ENCODE data around the gene ATP1A2. TPM values are rescaled to one million over a fixed set of nuclear protein-coding genes. Genes with fewer than 3 reads are reported as not detected.

The ATP1A2 gene
- total and polyA plus RNA-seq, 4 donors, result 0.09 to 1.5 (median 0.29) TPM

GRCh38 chr1:160130939-160131338, 15.4 kb downstream of the ATP1A2 start (continued):
- TF ChIP-seq, protein P1, sequence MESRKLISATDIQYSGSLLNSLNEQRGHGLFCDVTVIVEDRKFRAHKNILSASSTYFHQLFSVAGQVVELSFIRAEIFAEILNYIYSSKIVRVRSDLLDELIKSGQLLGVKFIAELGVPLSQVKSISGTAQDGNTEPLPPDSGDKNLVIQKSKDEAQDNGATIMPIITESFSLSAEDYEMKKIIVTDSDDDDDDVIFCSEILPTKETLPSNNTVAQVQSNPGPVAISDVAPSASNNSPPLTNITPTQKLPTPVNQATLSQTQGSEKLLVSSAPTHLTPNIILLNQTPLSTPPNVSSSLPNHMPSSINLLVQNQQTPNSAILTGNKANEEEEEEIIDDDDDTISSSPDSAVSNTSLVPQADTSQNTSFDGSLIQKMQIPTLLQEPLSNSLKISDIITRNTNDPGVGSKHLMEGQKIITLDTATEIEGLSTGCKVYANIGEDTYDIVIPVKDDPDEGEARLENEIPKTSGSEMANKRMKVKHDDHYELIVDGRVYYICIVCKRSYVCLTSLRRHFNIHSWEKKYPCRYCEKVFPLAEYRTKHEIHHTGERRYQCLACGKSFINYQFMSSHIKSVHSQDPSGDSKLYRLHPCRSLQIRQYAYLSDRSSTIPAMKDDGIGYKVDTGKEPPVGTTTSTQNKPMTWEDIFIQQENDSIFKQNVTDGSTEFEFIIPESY (IDR thresholded peaks at IDR 0.05), result no peak
- TF ChIP-seq NR2F2 (IDR thresholded peaks at IDR 0.05) (no peak), HNF4A (conservative IDR thresholded peaks at IDR 0.05) (no peak), RXRA (IDR thresholded peaks at IDR 0.05) (no peak), FOXA2 (IDR thresholded peaks at IDR 0.05) (no peak), FOXA1 (IDR thresholded peaks at IDR 0.05) (no peak), GABPA (IDR thresholded peaks at IDR 0.05 in 1 of 2, conservative IDR thresholded peaks at IDR 0.05 in 1 of 2) (no peak)
- TF ChIP-seq, protein P2, sequence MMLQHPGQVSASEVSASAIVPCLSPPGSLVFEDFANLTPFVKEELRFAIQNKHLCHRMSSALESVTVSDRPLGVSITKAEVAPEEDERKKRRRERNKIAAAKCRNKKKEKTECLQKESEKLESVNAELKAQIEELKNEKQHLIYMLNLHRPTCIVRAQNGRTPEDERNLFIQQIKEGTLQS (IDR thresholded peaks at IDR 0.05), result no peak

DNA sequence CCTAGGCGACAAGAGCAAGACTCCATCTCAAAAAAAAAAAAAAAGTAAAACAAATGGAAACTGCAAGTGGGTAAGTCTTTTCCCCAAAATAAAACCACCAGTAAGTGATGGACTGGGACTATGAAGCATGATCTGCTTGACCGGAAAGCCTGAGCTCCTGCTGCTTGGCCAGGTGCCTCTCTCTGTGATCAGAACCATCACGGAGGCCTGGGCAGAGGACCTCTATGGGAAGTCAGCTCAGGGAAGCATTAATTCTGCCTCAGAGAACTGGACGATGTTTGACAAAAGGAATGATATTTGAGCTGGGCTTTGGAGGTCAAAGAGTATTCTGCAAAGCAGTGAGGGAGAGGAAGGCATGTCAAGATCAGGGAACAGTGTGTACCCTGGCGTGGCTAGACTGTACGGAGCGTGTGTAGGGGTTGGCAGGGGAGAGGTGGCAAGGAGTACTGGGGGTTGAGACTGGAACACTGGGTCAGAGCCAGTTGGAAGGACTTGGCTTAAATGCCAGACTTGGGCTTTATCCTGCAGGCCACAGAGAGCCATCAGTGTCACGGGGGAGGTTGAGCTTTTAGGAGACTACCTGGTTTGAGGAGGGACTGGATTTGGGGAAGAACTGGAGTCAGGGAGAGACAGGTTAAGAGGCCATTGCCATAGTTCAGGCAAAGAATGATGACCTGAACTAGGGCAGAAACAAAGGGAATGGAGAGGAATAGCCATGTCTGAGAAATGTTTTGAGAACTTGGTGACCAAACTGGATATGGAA, 16.4 kb downstream of the ATP1A2 start:
- Histone ChIP-seq H3K27ac (ENCODE audit: low read depth in 1 of 2, low read length in 2 of 2) (no peak overlapping the region), H3K9me3 (ENCODE audit: control insufficient read depth in 4 of 4, low read length in 3 of 4) (no peaks in the 10 kb centered on the region), H3K27me3 (ENCODE audit: control insufficient read depth in 4 of 4, insufficient read depth in 4 of 4, low read length in 3 of 4) (no peaks in the 10 kb centered on the region), H3K9ac (ENCODE audit: low read depth in 1 of 2, low read length in 2 of 2) (no peak overlapping the region), H3K4me1 (ENCODE audit: control insufficient read depth in 4 of 4, insufficient read depth in 4 of 4, low read length in 3 of 4) (peaks cover 0 to 3% (median 0%) of the 10 kb centered on the region in 4 donors), H3K36me3 (ENCODE audit: control insufficient read depth in 4 of 4, insufficient read depth in 3 of 4, low read depth in 1 of 4, low read length in 3 of 4) (no peaks in the 10 kb centered on the region), H3K4me3 (ENCODE audit: low read depth in 1 of 3, low read length in 3 of 3) (no peak overlapping the region)
- no peak for DNase-seq (ENCODE audit: low spot score)
- TF ChIP-seq NR2F2 (IDR thresholded peaks at IDR 0.05) (no peak), RXRA (IDR thresholded peaks at IDR 0.05) (no peak), YY1 (IDR thresholded peaks at IDR 0.05) (no peak), HNF4A (conservative IDR thresholded peaks at IDR 0.05) (no peak)
- TF ChIP-seq, protein P3, sequence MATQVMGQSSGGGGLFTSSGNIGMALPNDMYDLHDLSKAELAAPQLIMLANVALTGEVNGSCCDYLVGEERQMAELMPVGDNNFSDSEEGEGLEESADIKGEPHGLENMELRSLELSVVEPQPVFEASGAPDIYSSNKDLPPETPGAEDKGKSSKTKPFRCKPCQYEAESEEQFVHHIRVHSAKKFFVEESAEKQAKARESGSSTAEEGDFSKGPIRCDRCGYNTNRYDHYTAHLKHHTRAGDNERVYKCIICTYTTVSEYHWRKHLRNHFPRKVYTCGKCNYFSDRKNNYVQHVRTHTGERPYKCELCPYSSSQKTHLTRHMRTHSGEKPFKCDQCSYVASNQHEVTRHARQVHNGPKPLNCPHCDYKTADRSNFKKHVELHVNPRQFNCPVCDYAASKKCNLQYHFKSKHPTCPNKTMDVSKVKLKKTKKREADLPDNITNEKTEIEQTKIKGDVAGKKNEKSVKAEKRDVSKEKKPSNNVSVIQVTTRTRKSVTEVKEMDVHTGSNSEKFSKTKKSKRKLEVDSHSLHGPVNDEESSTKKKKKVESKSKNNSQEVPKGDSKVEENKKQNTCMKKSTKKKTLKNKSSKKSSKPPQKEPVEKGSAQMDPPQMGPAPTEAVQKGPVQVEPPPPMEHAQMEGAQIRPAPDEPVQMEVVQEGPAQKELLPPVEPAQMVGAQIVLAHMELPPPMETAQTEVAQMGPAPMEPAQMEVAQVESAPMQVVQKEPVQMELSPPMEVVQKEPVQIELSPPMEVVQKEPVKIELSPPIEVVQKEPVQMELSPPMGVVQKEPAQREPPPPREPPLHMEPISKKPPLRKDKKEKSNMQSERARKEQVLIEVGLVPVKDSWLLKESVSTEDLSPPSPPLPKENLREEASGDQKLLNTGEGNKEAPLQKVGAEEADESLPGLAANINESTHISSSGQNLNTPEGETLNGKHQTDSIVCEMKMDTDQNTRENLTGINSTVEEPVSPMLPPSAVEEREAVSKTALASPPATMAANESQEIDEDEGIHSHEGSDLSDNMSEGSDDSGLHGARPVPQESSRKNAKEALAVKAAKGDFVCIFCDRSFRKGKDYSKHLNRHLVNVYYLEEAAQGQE (IDR thresholded peaks at IDR 0.05), result no peak
- WGBS, result 52% methylated on average over 8 of the region's 8 CpGs

DNA sequence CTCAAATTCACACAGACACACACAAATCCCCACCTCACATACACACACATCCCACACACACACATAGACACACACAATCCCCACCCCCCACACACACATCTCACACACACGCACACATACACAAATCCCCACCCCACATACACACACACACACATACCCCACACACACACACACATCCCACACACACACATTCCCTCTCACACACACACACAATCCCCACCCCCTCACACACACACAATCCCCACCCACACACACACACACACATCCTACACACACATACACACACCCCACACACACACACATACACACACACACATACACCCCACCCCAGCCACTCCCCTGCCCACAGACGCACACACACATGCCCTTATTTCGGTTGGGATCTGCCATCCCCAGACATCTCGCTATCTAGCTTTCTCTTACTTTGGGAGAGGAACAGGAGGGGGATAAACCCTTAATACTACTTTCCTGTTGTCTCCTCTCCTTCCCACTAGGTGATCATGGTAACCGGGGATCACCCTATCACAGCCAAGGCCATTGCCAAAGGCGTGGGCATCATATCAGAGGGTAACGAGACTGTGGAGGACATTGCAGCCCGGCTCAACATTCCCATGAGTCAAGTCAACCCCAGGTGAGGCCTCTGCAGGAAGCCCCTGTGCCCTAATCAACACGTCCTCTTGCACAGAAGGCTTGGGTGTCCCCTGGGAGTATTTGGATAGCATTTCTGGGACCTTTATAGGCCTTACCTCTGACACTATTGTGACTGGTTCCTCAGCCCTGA, 18.6 kb downstream of the ATP1A2 start:
- Histone ChIP-seq H3K27me3 (ENCODE audit: control insufficient read depth in 4 of 4, insufficient read depth in 4 of 4, low read length in 3 of 4) (no peaks in the 10 kb centered on the region), H3K4me3 (ENCODE audit: low read depth in 1 of 3, low read length in 3 of 3) (no peak overlapping the region), H3K4me1 (ENCODE audit: control insufficient read depth in 4 of 4, insufficient read depth in 4 of 4, low read length in 3 of 4) (peaks cover 0 to 3% (median 0%) of the 10 kb centered on the region in 4 donors), H3K36me3 (ENCODE audit: control insufficient read depth in 4 of 4, insufficient read depth in 3 of 4, low read depth in 1 of 4, low read length in 3 of 4) (no peaks in the 10 kb centered on the region), H3K9ac (ENCODE audit: low read depth in 1 of 2, low read length in 2 of 2) (no peak overlapping the region), H3K27ac (ENCODE audit: low read depth in 1 of 2, low read length in 2 of 2) (no peak overlapping the region), H3K9me3 (ENCODE audit: control insufficient read depth in 4 of 4, low read length in 3 of 4) (no peaks in the 10 kb centered on the region)
- WGBS, result 90% methylated on average over 9 of the region's 9 CpGs
- TF ChIP-seq HNF4A (conservative IDR thresholded peaks at IDR 0.05), result no peak
- TF ChIP-seq, protein P2 (IDR thresholded peaks at IDR 0.05), result no peak
- TF ChIP-seq SP1 (IDR thresholded peaks at IDR 0.05), result no peak
- no peak for TF ChIP-seq RAD21 (IDR thresholded peaks at IDR 0.05)
- TF ChIP-seq, protein P1 (IDR thresholded peaks at IDR 0.05), result no peak
- no peak for TF ChIP-seq CTCF (IDR thresholded peaks at IDR 0.05; ENCODE audit: low read depth, low read length, missing input control)
- no peak for DNase-seq (ENCODE audit: low spot score)
